Fibroblast of mammary gland (primary cell): ENCODE data around the gene ANO3.

Source experiments
- DNase-seq: peaks from one replicate; pipeline ENCODE4 v3.0.0-alpha.2; 2010; ENCODE audit warnings: low read depth
- H3K4me3 ChIP-seq: 2 replicates; pipeline ENCODE4 v1.5.1; 2011; ENCODE audit warnings: low read depth, mild to moderate bottlenecking, low read length, moderate library complexity; ENCODE audit not compliant: control insufficient read depth
- CTCF ChIP-seq: conservative IDR thresholded peaks from 2 replicates; pipeline ENCODE4 v1.5.1; 2011; ENCODE audit warnings: low read depth, low read length, inconsistent platforms; ENCODE audit not compliant: control insufficient read depth, insufficient read depth

Gene ANO3

GRCh38 chr11:26457636-26458035 lies 125.7 kb downstream of the ANO3 start:
- no peak overlapping the region for H3K4me3 ChIP-seq
- TF ChIP-seq CTCF, result no peak
- no peak for DNase-seq

- TF ChIP-seq CTCF, result no peak
- H3K4me3 ChIP-seq, result no peak overlapping the region
- DNase-seq, result no peak
These were observed 133.3 kb downstream of the ANO3 start for GRCh38 chr11:26465274-26465673.

GRCh38 chr11:26467506-26467905 lies 135.6 kb downstream of the ANO3 start:
- no peak for TF ChIP-seq CTCF
- no peak for DNase-seq
- no peak overlapping the region for H3K4me3 ChIP-seq

GRCh38 chr11:26470992-26471391 lies 139.1 kb downstream of the ANO3 start:
- H3K4me3 ChIP-seq, result no peak overlapping the region
- no peak for DNase-seq
- no peak for TF ChIP-seq CTCF

GRCh38 chr11:26473216-26474194 lies 141.6 kb downstream of the ANO3 start:
- no peak overlapping the region for H3K4me3 ChIP-seq
- no peak for DNase-seq
- no peak for TF ChIP-seq CTCF

- H3K4me3 ChIP-seq, result no peak overlapping the region
- DNase-seq, result no peak
- TF ChIP-seq CTCF, result no peak
These were observed 142.5 kb downstream of the ANO3 start for GRCh38 chr11:26474401-26474800.
